NCI-H524 (cell line): ENCODE data around the gene ZNF181.
"Not testable (repeated sequence)": the region's sequence is repeated elsewhere in the genome, so short reads cannot be mapped to it uniquely, and the experiment has no call there.

Source experiments
- DNase-seq, 2 experiments: peaks; one replicate each; lab custom pipeline; 2025; lab: John Stamatoyannopoulos, UW

ZNF181 gene

DNA sequence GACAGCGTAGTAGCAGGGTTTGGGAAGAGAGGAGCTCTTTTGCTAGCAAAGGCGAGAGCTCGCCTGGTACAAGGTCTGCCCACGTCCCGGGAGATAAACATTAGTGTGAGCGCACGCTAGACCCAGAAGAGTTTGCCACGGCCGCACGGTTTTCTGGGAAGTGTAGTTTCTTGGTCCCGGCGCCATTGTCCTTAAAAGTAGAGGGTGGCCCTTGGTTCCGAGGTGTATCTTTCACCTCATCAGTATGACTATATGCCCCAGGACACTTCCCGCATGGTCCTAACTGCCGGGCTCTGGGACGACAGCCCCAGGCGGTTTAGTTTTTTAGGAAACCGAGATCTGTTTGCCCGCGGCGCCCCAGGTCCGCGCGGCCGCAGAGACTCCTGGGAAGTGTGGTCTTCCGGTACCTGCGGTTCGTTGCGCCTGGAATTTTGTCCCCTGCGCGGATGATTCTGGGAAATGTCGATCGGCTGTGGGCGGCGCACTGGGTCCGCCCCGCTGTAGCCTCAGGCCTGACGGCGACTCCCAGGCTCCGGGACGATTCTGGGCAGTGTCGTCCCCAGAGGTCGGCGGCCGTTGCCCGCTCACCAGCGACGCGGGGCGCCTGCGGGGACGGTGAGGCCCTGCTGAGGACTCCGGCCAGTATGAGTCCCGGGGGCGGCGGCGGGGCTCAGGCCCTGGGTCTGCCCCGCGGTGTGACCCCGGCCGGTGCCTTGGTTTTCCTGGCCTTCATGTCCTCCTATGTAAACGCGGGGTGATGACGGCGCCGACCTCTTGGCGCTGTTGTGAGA lies at the start of gene ZNF181:
Gene ZNF181 (plus strand): TSS at position 498 of the 791 bp plus-strand sequence. CDS start 795 bp downstream, outside the sequence.
- DNase-seq, result peak; percentile 83 to 89

DNA sequence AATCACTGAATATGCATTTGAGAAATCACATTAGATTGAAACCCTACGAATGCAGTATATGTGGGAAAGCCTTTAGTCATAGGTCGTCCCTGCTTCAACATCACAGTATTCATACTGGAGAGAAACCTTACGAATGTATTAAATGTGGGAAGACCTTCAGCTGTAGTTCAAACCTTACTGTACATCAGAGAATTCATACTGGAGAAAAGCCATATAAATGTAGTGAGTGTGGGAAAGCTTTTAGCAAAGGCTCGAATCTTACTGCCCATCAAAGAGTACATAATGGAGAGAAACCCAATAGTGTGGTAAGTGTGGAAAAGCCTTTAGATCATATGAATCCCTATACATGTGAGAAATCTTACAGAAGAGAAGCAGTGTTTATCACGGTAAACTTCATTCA lies 48.8 kb upstream of the ZNF181 start:
- not testable (repeated sequence) for DNase-seq

GRCh38 chr19:34686455-34686854 lies 47.6 kb upstream of the ZNF181 start:
- no peak for DNase-seq

- no peak for DNase-seq
Measured at GRCh38 chr19:34687348-34687747, 46.7 kb upstream of the ZNF181 start.

DNA sequence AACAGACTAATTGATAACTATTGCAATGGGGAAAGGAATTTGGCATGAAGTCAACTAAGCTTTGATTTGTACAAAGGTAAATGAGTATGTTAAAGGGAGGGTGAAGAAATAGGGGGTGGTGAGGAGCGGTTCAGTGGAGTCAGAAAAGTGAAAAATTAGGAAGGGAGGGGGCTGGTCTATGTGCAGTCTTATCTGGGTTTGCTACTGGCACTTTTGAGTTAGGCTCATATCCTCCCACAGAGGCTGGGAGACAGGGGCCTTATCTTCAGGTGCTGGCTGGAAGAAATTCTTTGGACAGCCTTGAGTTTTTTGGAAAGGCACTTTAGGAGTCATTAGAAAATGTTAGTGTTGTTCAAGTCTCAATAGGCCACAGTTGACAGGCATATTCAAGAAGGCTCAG lies 45.5 kb upstream of the ZNF181 start:
- DNase-seq, result no peak

- no peak for DNase-seq
Measured at GRCh38 chr19:34690372-34690771, 43.7 kb upstream of the ZNF181 start.

GRCh38 chr19:34692549-34692948 lies 41.5 kb upstream of the ZNF181 start:
- DNase-seq, result no peak

DNA sequence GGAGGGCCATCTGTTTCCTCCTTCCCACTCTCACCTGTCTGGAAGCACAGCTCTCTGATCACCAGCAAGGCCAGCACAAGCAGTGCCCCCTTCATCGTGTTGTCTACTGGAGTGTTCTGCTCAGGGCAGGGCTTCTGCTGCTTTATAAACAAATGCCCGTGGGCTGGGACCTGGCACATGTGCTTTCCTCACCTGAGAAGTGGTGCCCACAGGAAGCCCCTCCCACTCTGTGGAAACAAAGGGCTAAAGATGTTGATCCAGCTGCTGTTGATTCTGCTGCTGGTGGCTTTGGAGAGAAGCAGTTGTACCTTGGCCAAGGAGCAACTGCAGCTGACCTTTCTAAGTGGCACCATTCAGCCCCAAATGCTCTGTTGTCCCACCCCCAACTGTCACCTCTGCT lies 26.4 kb upstream of the ZNF181 start:
- no peak for DNase-seq

GRCh38 chr19:34711890-34712289 lies 22.2 kb upstream of the ZNF181 start:
- DNase-seq, result no peak

- DNase-seq, result peak; percentile 77 to 84
Measured at GRCh38 chr19:34712395-34713261, 21.4 kb upstream of the ZNF181 start.

GRCh38 chr19:34713262-34713637 lies 20.8 kb upstream of the ZNF181 start:
- no peak for DNase-seq

DNA sequence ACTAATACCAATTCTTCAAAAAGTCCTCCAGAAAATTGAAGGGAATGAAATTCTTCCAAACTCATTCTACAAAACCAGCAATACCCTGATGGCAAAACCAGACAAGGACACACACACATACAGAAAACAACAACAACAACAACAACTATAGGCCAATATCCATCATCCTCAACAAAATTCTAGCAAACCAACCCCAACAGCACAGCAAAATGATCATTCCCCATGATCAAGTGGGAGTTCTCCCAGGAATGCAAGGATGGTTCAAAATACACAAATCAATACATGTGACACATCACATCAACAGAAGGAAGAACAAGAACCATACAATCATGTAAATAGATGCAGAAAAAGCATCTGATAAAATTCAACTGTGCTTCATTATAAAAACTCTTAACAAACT lies 18.7 kb upstream of the ZNF181 start:
- DNase-seq, result no peak

DNA sequence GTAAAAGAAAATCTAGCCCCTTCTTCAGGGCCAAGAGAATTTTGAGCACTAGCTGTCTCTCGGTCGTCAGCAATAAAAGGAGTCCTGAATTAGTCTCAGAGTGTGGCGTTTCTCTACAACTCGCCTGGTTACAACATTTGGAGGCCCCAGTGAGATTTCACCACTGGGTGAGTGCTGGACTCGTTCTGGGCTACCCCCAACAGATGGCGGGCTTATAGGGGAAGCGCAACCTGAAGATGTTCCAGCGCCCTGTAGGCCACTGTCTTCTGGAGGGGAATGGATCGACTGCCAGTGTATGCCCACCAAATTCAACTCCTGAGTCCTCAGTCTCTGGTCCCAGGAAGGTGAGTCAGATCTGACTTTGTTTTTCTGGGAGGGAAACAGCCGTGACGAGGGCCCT lies 11.7 kb upstream of the ZNF181 start:
- no peak for DNase-seq

DNA sequence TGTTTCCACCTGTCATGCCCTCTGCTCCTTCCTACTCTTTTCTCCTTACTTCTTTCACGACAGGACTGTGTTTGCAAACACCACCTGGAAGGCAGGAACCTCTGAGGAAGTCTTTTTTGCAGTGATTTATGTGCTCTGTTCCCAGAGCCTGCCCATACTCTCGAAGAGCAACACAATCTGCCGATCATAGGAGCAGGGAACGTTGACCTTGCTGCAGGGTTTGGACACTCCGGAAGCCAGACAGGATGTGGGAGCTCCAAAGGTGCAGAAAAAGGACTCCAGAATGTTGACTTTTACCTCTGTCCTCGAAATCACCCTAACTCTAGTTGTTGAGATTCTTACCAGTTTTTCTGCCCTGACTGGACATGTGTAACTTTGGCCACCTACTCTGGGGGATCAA lies 8.6 kb upstream of the ZNF181 start:
- DNase-seq, result no peak

GRCh38 chr19:34731019-34731829 lies 2.8 kb upstream of the ZNF181 start:
- DNase-seq, result no peak

DNA sequence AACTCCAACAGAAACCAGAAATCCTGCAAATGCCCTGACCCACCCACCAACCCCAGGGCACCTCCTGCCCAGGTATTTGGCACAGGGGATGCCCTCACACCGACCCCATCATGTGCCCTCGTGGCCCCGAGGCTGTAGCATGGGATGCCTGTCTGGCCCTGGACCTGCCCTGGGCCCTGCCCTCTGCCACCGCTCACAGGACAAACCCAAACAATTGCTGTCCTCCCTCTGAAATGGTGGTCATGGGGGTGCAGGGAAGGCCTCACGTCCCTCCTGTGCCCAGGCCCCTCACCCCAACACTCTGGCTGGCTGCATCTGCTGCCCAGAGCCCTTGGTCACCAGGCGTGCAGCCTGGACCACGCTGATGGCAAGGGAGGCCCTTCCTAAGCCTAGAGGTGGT lies 2.1 kb upstream of the ZNF181 start:
- no peak for DNase-seq

GRCh38 chr19:34732612-34733211 lies 1.3 kb upstream of the ZNF181 start:
- no peak for DNase-seq

DNA sequence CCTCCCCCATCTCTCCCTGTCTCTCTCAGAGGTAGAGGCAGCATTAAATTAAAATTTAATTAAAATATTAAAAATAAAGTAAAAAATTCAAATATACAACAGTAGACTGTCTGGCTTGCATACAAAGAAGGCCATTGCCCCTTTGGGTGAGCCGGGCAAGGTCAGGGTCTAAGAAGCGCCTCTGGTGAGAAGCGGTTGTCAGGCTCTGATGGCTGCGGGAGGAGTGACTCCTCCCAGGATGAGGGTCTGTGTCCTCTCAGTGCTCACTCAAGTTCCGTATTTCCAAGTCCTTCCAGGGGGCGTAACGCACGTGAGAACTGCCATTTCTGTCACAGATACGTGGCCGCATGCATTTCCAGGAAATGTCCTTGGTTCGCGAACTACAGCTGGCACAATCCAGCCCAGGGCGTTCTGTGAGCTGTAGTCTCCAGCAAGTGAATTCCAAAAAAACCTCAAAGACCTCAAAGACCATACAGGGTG lies 737 bp upstream of the ZNF181 start:
- peak; percentile 63 to 74 for DNase-seq

DNA sequence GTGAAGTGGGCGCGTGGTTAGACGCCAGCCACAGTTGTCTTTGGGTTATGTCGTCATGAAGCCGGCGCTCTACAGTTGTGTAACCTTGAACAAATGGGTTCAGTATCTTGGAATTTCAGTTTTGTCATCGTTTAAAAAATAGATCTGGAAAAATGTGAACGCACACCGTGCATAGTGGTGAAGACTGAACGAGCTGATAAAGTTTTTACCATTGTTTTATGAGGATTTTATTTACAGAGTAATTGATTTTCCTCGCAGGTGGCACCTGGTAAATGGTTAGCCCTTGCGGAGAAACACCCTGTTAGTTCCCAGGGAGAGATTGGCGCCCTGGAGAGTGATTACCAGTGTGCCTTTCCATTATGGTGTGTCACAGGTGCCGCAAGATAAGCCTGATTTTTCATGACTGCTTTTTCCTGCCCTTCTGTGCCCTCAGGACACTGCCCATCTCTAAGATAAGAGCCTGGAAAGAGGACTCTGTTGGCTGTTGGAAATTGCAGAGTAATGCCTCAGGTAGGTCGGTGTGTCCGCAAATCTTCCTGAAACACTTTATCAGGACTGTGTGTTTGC lies 577 bp downstream of the ZNF181 start:
- no peak for DNase-seq

DNA sequence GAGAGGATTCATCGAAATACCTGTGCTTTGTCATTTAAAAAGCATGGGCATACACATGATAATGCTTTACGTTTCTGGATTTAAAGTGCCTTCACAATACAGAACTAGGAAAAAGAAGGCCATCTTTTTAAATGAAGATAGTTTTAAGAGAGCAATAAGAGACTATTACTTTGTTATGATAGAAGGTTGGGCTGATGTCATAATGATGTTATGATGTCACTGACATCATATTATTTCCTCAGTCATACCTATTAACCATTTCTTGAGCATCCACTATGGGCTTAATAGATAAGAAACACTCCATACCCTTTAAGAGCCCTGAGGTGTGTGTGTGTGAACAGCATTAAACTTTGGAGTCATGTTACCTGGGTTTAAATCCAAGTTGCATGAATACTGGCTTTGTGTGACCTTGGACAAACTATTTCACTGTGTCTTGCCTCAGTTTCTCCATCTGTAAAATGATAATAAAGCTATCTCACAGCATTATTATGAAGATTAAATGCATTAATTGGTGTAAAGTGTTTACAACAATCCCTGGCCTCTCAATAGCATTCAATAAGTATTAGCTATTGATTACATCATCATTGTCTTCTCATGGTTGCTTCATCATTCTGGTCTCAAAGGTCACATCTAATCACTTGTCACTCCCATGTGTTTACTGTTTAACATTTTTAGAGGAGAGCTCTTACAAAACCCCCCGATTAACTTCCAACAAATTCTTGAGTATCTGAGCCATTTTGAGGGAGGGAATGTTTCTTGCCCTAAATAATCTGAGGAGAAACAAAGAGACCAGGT lies 11.1 kb downstream of the ZNF181 start:
- DNase-seq, result no peak

- DNase-seq, result no peak
Measured at GRCh38 chr19:34757441-34757840, 23.4 kb downstream of the ZNF181 start.
